KBM-7 (cell line): ENCODE results near the gene NTNG1.

Experiments used
- DNase-seq: peaks from one replicate; pipeline ENCODE4 v3.0.0-alpha.2; 2015
- in situ Hi-C: fragments of 300-500 bp; cut with MboI; formaldehyde crosslinking; loops from 2 replicates; pipeline ENCODE4 v1.14.3; 2020; ENCODE audit warnings: low sequenced_read_pairs, low pct_unique_long_range_greater_than_20kb, mixed read lengths

The NTNG1 gene

DNA sequence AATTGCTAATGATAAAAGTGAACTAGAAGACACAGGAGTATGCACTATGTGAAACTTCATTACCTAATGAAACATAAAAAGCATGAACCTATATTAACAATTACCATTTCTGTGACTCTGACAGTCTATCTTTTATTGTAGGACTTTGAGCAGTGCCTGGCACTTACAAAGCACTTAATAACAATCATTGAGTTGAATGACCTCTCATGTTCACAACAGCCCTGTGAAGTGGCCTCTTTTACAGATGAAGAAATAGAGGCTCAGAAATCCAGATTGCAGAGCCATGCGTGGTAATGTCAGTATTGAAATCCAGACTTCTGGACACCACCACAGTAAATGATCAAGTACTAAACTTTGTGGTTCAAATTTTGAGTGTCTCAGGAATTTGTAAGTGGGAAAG, 326.4 kb downstream of the NTNG1 start:
- in situ Hi-C loops, result no loop called here
- no peak for DNase-seq

DNA sequence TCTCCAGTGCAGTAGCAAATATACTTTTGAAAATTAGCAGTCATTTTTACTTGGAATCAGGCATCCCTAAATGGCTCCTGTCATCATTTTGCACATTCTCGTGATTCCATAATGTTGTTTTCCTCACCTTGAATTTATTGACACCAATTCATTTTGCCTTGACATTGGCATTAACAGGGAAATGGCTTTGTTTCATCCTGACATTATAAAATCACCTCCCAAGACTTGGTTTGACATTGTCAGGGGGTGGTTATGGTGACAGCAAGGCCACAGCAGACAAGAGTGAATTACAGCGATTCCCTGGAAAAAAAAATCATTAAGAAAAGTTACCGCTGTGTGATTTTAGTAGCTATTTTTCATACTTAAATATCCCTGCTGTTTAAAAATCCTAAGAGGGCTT, 327.0 kb downstream of the NTNG1 start:
- no peak for DNase-seq
- in situ Hi-C loops, result no loop called here

DNA sequence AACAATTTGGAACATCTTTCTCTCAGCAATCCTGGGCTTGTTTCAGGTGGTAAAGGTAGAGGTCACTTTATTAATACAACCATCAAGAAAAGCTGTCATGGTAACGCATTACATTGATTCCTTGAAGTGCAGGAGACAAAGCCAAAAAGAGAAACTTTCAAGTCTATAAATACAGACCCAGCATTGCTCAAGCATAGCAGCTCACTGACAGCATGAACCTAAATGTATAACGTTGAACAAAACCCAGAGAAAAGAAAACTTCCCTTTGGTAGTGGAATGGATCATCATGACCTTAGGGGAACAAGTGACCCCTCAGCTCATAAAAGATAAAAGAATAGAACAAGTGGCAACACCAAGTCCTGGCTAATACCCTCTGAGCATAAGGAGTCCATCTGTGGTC, 332.2 kb downstream of the NTNG1 start:
- in situ Hi-C loops, result no loop called here

DNA sequence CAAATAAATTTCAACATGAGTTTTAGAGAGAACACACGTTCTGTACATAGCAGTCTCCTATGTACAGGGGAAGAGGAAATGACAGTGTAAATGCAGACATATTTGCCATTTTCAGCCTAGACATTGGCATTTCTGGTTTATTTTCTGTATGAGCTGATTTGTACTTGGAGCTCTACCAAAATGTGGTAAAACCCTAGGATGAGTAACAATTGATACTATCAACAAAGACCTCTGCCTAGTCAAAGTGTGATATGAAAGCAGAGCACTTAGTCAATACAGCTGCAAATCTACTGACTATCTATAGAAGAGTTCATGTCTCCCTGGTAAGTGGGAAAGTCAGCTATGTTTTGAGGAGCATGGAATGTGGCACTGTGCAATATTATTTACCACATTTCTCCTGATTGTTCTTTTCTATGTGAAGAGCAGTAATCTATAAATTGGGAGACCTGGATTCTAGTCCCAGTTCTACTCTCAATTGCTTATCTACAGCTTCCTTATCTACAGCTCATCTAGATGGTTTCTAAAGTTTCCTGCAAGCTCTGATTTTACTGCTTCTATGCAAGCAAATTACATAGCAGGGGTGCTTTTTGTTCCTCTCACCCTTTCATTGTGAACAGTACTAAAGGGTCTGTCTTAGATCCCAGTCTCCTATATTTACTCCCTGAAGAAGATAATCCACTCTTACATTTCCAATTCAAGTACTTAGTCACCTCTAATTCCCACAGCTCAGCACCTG, 334.2 kb downstream of the NTNG1 start:
- in situ Hi-C loops, result no loop called here
- DNase-seq, result no peak

More for the DNA sequence above, 332.2 kb downstream of the NTNG1 start:
- no peak for DNase-seq

DNA sequence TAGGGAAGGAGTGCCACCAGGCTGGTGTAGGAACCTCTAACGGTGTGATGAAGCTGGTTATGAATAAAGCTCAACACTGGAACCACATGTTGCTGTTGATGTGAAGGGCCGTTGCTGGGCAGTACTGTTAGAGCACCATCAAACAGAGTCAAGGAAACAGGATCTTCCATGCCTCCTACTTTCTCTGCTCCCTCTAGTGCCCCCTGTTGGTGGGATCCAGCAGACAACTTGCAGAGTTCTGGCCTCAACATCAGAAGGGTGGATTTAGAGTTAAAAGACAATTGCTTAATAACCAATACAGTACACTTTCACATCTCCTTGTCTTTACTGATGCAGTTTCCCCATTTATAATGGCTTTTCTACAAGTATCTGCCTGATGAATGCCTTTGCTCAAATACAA, 336.4 kb downstream of the NTNG1 start:
- in situ Hi-C loops, result no loop called here
- peak; percentile 12 for DNase-seq

DNA sequence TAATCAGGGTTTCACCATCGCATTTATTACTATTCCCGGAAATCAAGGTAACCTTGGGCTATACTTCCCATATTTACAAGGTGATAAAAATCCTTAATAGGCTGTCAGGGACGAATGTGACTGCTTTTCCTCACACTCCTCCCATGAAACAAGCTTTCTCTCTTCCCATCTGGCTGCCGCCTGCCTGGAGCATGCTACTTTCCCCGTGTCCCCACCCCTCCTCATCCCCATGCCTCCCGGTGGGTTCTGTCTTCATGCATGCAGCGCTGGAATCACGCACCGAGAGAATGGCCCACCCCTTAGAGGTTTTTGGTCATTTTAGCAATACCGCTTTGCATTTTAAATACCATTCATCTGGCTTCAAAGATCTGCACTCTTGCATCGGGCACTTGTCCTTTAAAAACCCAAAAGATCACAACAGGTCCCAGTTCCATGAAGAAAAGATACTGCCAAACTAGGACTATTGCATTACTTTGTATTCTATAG, 339.1 kb downstream of the NTNG1 start:
- DNase-seq, result no peak
- in situ Hi-C loops, result no loop called here

DNA sequence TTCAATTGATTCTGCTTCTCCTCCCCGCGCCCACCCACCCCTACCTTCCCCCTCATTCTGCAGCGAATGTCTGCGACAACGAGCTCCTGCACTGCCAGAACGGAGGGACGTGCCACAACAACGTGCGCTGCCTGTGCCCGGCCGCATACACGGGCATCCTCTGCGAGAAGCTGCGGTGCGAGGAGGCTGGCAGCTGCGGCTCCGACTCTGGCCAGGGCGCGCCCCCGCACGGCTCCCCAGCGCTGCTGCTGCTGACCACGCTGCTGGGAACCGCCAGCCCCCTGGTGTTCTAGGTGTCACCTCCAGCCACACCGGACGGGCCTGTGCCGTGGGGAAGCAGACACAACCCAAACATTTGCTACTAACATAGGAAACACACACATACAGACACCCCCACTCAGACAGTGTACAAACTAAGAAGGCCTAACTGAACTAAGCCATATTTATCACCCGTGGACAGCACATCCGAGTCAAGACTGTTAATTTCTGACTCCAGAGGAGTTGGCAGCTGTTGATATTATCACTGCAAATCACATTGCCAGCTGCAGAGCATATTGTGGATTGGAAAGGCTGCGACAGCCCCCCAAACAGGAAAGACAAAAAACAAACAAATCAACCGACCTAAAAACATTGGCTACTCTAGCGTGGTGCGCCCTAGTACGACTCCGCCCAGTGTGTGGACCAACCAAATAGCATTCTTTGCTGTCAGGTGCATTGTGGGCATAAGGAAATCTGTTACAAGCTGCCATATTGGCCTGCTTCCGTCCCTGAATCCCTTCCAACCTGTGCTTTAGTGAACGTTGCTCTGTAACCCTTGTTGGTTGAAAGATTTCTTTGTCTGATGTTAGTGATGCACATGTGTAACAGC, 339.9 kb downstream of the NTNG1 start:
- no peak for DNase-seq

DNA sequence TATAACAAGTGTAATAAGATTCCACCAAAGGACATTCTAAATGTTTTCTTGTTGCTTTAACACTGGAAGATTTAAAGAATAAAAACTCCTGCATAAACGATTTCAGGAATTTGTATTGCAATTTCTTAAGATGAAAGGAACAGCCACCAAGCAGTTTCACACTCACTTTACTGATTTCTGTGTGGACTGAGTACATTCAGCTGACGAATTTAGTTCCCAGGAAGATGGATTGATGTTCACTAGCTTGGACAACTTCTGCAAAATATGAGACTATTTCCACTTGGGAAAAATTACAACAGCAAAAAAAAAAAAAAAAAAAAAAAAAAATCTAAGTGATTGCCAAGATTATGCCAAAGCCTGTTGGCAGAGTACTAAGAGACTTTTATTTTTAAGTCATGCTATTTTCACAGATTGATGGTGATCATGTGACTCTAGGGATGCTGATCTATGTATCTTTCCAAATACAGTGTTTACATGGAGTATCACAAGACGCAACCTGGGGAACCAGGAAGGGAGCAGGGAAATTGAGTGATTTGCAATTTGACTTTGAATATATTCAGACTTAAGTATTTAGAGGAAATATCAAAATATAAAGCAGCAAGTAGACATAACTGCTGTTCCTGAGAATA, 341.0 kb downstream of the NTNG1 start:
- in situ Hi-C loops, result no loop called here
- no peak for DNase-seq

More for the DNA sequence above, 339.9 kb downstream of the NTNG1 start:
- in situ Hi-C loops, result no loop called here

DNA sequence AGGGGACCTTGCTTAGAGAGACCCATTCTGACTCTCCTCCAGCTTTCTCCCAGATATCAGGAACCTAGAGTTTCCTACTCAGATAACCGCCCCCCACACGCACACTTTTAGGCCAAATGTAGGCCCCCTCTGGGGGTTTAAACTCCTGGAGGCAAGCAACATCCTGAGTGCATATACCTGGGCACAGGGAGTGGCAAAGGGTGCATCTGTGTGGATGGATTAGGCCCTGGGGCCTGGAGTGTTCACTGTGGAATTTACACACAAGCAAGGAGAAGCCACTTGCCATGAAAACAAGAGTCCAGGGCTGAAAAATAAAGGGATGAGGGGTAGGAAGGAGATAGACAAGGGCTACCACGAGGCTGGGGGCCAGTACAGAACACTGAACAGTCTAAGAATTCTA, 343.1 kb downstream of the NTNG1 start:
- no peak for DNase-seq
- in situ Hi-C loops, result no loop called here

DNA sequence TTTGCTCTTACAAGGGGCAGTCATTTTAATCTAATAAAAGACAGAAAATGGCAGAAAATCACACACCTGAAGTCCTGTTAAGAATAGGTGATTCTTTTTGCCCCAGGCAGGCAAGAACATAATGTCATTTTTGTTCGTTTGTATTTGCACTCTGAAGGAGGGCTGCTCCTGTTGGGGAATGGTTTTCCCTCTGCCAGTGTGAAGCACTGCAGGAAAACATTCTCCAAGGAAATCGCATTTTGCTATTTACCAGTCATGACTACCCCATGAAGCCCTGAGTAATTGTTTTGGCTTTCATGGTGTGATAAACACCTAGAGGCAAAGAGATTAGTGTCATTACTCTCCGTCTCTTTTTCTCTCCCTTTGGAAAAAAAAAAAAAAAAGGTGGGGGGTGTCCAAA, 345.5 kb downstream of the NTNG1 start:
- no peak for DNase-seq

DNA sequence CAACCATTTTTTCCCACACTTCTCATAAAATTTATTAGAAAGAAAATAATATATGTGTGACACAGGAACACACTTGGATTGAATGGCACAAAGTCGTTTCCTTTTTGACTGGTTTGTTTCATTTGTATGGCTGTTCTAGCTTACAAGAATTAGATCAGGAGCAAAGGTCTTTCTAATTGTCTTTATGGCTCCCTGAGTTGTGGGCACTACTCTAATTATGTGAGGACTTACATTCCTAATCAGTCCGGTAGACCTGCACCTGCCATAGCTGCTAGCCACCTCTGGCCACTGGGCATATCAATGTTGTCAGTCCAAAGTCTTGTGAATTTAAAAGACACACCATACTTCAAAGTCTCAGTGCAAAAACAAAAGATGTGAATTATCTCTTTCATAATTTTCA, 346.7 kb downstream of the NTNG1 start:
- in situ Hi-C loops, result no loop called here

More for the DNA sequence above, 345.5 kb downstream of the NTNG1 start:
- in situ Hi-C loops, result no loop called here

DNA sequence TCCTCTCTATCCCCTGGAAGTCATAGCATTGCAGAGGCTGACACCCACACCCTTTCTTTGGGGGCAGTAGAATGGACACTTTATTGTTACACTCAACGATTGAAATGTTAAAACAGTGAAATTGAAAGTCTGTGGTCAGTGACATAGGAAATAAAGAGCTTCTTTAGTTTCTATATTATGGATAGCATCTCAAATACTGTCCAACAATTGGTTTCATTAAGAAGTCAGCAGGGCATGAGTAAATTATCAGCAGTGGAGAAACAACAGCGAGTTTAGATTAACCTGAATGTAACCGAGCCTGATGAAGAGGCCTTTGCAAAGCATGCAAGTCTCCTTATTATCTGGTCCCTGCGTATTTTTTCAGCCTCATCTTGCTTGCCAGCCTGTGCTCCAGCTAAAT, 350.7 kb downstream of the NTNG1 start:
- DNase-seq, result no peak
- in situ Hi-C loops, result no loop called here

More for the DNA sequence above, 346.7 kb downstream of the NTNG1 start:
- no peak for DNase-seq

DNA sequence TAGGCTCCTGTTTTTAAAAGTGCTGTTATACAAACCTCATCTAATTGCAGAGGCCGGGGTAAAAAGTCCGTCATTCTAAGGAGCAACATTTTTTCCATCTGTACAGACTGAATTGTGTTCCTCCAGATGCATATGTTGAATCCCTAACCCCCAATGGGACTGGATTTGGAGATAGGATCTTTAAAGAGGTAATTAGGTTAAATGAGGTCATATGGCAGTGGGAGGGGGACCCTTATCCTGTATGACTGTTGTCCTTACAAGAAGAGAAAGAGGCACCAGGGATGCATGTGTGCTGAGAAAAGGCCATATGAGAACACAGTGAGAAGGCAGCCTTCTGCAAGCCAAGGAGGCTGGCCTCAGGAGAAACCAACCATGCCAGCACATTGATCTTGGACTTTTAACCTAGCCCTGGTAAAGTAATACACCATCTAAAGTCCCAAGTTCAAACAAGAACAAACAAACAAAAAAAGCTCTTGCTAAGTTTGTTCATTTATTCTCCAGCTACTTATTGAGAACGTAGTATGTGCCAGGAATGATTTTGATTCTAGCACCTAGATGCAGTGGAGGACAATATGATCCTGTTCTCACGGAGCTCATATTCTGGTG, 352.4 kb downstream of the NTNG1 start:
- in situ Hi-C loops, result no loop called here
- no peak for DNase-seq

DNA sequence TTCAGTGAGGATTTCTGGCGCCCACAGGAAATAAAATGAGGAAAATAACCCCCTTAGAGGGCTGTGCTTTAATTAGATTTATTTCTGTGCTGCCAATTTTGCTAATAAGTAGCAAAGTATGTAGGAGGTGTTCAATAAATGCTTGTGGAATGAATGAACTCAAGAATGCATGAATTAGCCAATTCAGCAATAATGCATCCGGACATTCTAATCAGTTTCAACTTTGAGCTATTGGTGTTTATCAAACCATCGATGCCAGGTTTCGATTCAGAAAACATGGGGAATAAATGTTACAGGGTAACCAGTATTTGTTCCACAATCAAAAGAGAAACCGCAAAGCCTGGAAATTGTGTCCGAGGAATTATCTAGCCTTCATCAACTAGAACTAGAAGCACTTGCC, 353.2 kb downstream of the NTNG1 start:
- in situ Hi-C loops, result no loop called here

DNA sequence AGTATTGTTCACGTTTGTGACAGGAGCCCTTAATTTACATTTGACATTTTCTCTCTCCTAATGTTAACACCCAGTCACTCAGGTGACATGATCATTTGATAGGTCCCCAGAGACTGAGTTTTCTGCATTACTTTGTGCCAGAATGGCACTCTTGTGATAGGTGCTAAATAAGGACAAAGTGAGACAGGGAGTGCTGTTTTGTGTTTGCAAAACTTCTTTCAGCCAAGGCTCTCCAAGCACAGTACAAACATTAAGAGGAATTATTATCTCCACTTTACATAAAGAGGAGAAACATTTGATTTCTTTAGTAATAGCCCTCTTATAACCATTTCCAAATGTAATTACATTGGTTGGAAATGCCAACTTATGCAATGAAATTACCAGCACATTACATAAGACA, 355.2 kb downstream of the NTNG1 start:
- in situ Hi-C loops, result no loop called here
- DNase-seq, result no peak

More for the DNA sequence above, 353.2 kb downstream of the NTNG1 start:
- no peak for DNase-seq

DNA sequence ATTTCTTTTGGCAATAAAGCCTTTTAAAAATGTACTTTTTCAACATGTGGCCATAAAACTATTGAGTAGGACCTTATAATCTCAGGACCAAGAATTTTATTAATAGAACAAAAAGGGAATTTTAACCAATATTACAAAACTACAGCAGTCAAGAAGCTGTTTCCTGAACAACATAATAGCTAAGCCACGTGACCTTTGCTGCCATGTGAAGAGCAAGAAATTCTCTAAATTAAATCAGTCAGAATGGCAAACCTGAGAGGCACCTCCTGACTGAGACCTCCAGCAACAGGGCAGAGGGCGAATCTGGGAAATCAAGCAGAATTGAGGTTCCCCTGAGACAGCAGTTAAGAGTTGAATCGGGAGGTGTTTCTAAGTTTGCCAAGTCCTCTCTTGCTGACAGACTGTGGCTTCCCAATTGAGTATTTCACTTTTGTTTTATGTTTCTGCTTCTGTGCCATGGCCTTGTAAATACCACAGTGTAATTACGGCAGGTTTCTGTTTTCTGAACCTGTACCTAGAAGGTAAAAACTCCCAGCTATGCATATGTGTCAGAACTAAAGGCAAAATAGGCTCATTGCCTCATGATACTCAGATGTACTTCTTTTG, 358.4 kb downstream of the NTNG1 start:
- in situ Hi-C loops, result no loop called here
- no peak for DNase-seq

DNA sequence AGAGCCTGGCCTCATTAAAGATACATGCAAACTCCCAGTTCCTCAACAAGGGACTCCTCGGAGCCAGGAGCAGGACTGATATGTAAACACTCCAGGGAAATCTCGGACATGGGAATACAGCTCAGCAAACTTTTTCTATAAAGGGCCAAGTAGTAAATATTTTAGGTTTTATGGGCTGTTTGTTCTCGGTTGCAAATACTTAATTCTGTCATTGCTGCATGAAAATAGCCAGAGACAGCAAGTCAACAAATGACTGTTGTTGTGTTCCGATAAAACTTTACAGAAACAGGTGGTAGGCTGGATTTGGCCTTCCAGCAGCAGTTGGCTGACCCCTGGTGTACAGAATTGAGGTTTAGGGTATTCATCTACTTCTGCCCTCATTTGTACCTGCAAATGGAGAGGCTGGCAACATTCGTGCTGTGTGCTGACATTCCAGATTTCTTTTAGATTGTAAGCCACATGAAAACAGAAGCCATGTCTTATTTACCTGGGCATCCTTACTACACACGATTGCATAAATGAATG, 360.3 kb downstream of the NTNG1 start:
- in situ Hi-C loops, result no loop called here
- DNase-seq, result no peak

DNA sequence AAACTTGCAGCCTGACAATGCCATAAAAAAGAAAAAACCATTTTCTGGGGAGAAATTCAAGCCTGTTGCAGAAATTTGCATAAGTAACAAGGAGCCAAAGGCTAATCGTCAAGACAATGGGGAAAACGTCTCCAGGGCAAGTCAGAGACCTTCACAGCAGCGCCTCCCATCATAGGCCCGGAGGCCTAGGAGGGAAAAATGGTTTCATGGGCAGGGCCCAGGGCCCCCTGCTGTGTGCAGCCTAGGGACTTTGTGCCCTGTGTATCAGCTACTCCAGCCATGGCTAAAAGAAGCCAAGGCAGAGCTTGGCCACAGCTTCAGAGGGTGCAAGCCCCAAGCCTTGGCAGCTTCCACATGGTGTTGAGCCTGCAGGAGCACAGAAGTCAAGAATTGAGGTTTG, 369.5 kb downstream of the NTNG1 start:
- in situ Hi-C loops, result no loop called here
- no peak for DNase-seq

DNA sequence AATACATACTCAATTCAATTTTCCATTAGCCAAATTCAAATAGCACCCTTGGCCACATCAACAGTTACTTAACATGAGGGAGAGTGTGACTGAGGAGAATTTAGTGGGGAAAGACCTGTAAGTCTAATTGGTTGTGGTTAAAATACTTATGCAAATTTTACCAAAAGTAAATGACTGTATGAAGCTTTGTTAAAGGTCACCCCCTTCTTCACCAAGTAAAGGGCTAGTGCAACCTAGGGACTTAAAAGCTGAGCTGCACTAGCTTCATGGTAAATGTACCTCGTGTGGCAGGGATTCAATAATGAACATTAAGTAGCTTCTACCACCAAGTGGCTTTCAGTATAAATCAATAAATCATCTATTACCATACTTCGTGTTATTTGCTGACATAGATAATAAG, 372.0 kb downstream of the NTNG1 start:
- in situ Hi-C loops, result no loop called here
- no peak for DNase-seq
